HG02571 (cell line): ENCODE results near the gene STAG1.
"Not testable (repeated sequence)": the region's sequence is repeated elsewhere in the genome, so short reads cannot be mapped to it uniquely, and the experiment has no call there.

ENCODE experiments used
- ATAC-seq: cut with Tn5 transposase; IDR thresholded peaks from one replicate; pipeline ENCODE4 v1.9.1; 2021; ENCODE audit warnings: mild to moderate bottlenecking, moderate library complexity; ENCODE audit not compliant: unreplicated experiment

The STAG1 gene

DNA sequence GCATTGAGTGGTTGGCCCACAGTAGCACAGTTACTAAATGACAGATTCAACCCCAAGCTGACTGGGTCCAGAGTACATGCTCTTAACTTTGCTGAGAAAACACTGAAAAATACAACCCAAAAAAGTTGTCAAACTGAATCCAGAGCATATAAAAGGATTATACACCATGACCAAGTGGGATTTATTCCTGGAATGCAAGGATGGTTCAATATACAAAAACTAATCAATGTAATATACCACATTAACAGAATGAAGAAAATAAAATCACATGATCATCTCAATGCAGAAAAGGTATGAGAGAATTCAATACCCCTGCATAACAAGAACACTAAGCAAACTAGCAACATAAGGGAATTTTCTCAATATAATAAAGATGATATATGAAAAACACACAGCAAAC is 98.5 kb downstream of the STAG1 start:
- ATAC-seq = no peak

DNA sequence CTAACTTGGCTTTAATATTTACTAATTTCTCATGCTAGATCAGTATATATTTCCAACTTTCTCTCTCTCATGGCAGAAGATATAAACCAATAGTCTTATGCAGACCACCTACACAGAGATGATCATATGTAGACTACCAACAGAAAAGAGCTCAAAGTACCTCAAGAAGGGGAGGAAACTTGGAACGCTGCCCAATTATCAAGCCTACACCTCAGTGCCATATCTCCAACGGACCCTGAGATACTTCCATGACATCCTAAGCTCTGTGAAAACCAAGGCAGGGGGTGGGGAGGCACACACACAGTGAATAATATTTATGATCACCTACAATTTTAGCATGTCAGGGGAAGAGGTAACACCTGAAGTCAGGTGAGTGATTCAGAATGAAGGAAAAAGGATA is 100.6 kb downstream of the STAG1 start:
- no peak for ATAC-seq

DNA sequence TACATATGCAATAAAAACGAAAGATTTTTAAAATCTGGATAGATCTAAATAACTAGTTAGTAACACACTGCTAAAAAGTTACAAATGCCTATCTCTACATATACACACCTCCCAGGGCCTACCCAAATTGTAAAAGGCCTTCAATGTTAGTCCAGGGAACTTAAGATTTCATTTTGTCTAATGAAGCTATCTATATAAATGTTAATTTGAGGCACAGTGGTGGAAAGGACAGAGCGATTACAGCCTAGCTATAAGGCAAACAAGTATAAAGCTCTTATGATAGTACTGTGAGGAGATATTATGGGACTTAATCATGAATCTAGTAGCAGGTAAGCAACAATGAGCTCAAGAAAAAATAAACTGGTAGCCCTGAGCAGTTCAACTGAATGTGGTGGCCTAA is 101.7 kb downstream of the STAG1 start:
- no peak for ATAC-seq

DNA sequence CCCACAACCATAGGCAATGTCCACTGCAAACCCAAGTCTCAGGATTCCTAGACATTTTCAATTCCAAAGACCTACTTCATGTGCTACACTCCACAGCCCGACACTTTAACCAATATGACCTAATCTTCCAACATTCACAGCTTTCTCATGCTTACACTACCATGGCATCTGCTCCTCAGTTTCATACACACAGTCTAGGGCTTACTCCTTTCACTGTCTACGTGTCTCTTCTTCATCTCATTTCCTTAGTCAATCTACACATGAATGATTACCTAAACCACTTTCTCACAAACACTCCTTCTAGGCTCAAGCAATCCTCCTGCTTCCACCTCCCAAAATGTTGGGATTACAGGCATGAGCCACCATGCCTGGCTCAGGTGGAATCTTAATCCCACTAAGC is 106.3 kb downstream of the STAG1 start:
- ATAC-seq = no peak

DNA sequence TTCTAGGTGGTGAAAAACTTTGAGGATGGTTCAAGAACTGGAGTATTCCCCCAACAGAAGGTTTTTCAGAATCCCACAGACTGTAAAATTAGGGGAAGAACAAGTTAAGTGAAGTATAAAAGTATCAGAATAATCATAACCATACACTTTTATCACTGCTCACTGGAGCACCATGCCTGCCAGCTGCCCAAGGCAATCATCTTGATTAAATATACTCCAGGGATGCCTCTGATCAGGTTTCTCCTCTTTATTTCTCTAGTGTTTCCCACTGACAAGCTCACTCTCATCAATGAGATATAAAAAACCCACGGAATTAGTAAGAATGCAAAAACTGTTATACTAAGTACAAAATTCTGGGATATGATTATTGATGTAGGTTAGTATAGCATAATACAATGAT is 108.0 kb downstream of the STAG1 start:
- ATAC-seq = no peak

DNA sequence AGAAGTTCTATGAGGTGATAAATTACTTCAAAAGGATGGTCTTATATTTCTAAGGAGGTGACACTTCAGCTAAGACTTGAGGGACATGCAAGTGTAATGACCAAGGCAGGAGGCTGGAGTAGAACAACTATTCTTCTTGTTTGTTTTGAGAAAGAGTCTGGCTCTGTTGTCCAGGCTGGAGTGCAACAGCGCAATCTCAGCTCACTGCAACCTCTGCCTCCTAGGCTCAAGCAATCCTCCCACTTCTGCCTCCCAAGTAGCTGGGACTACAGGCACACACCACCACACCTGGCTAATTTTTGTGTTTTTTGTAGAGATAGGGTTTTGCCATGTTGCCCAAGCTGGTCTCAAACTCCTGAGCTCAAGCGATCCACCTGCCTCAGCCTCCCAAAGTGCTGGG is 108.8 kb downstream of the STAG1 start:
- ATAC-seq = not testable (repeated sequence)

DNA sequence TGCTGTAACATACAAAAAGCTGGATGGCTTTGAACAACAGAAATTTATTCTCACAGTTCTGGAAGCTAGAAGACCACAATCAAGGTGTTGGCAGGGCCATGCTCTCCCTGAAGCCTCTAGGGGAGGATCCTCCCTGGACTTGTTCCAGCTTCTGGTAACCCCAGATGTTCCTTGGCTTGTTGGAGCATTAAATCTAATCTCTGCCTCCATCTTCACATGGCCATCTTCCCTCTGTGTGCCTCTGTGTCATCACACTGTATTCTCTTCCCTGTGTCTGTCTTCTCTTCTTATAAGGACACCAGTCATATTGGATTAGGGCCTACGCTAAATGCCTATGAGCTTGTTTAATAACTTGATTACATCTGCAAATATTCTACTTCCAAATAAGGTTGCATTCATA is 109.5 kb downstream of the STAG1 start:
- ATAC-seq = no peak

DNA sequence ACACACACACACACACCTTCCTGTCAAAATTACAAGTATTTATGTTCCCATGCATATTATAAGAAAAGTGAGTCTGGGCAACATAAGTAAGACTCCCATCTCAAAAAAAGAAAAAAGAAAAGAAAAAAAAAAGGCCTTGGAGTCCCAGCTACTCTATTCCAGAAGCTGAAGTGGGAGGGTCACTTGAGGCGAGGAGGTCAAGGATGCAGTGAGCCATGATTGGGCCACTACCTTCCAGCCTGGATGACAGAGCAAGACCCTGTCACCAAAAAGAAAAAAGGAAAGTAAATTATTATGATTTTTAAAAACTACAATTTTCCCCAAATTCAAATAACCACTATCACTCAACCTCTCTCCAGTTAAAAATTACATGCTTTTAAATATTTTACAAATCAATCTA is 113.1 kb downstream of the STAG1 start:
- no peak for ATAC-seq

DNA sequence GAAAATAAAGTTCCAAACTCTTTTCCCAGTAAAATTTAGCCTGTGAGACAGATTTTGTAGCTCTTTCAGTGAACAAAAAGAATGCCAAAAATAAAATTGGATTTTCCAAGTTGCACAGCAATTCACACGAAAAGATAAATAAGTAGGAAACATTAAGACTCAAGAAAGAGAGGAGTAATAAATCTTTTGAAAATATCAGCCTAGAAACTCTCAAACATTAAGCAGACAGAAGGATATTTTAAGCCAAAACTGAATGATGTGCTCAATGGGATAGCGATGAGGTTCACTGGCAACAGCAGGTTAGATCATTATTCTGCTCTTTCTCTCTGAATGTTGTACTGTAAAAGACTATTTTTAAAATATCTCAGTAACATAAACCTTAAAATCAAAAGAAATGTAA is 115.0 kb downstream of the STAG1 start:
- no peak for ATAC-seq

DNA sequence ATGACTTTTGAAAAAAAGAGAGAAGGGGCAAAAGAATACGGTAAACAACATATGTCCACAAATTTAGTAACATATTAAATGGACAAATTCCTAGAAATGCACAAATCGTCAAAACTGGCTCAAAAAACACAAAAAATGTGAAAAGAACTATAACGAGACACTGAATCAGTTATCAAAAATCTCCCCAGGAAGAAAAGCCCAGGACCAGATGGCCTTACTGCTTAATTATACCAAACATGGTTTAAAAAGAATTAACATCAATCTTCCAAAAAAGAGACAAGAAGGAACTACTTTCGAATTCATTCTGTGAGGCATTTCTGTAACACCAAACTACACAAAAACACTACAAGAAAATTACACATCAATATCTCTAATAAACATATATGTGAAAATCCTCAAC is 117.4 kb downstream of the STAG1 start:
- ATAC-seq = no peak

DNA sequence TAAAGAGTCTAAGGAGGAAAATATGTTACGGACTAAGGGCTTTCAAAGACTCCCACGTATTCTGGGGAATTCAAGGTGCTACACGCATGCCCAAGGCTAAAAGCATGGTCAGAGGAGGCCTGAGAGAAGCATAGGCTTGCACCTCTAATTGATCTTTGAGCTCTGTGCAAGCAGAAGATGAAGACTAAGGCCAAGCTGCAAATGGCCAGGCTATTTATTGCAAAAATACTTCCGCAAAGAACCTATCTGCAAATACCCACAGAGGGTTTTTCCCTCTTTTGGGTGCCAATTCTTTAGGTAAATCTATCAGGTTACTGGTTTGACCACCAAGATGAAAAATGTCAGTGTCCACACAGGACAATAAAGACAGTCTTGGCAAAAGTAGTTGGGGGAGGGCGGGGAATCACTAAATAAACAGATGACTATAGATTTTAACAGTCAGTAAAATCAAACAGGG is 119.5 kb downstream of the STAG1 start:
- no peak for ATAC-seq

DNA sequence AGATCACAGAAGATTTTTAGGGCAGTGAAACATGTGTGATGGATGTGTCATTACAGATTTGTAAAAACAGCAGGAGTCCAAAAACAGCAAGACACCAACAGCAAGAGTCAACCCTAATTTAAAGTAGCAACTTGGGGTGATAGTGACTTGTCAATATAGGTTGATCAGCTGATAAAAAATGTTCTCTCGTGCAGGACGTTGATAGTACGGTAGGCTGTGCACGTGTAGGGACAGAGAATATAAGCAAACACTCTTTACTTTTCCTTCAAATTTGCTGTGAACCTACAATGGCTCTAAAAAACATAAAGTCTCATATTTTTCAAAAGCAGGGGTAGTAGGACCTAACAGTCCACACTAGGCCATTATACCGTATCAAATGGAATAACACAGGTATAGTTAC is 120.8 kb downstream of the STAG1 start:
- no peak for ATAC-seq

DNA sequence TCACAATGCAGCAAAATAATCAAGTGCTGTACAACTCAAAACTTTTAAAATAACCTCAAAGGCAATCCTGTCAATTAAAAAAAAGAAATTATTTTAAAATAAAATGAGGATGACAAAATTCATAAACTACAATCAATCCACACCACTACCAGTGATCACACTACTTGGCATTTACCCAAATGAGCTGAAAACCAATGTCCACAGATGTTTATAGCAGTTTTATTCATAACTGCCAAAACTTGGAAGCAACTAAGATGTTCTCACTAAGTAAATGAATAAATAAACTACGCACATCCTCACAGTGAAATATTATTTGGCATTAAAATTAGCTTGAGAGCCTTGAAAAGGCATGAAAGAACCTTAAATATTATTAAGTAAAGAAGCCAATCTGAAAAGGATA is 121.3 kb downstream of the STAG1 start:
- ATAC-seq = no peak

DNA sequence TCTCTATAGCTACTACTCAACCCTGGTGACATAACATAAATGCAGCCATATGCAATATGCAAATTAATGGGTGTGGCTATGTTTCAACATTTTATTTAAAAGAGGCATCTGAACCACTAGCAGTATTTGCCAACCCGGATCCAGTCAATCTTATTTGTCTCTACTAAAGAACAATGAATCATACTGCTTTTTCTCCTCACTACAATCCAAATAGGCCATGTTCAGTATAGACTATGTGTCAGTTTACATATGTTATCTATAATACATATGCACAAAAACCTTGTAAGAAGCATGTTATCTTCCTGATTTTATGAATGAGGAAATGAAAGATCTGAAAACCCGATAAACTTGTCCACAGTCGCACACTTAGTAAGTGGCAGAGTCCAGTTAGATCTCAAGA is 125.7 kb downstream of the STAG1 start:
- no peak for ATAC-seq

DNA sequence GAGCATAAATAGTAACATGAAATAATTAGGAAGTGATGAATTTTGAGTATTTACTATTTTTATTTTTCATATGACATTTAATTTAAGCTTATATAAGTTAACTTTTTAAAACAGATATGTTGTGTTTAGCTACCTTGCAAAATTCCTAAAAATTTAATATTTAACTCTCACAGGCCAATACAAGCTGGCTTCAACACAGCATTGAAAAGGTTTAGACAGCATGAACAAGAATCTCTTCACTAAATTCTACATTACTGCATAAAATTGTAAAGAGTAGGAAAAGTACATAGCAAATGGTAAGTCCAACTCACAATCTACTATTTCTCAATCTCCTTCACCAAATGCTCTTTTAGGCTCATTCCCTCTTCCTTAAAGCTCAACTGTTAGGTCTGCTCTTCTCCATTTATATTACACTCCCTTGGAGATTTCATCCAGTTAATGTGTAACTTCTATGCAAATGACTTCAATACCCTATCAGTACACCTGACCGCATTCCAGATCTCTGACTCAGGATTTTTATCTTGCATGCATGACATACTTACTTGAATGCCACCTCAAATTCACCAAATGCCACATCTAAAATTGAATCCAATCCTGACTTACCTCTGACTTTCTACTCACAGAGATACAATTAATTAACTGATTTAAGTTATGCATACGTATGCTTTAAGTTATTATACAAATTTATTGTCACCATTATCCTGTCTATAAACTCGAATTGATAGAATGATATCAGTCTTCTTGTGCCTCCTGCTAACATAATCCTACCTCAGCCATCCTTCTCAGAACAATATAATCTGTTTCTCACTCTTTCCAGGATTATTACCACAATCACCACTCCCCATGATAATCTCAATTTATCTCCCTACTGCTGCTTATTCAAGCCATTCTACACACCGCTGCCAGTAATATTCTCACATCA is 127.0 kb downstream of the STAG1 start:
- no peak for ATAC-seq

DNA sequence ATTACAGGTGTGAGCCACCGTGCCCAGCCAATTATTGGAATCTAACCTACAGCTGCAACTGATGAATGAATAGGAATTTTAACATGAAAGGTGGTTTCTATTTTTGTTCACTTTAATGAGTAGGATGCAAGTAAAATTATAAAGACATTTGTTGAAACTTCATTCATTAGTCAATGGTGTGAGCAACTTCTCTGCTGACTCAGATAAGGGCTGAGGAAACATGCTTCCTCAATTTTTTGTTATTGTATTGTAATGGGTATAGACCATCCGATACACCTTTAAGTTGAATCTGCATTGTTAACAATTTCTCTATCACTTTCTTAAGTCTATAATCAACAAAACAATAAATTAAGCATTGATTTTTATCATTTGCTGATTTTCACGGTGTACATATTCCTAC is 127.8 kb downstream of the STAG1 start:
- no peak for ATAC-seq

DNA sequence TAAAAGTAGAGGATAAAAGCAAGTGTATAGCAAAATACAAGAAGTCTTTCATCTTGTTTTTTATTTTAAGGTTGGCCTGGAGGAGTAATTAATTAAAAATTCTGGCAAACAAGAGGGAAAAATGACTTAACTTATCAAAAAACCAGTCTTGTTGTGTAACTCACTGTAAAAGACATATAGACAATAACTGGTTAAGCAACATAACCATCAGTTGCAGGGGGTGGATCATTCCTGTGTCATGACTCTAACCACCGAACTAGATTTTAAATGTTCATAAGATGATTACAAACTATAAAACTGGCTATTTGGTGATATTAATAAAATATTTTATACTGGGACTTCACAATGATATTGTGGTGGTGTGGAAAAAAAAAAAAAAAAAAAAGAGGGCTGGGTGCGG is 130.6 kb downstream of the STAG1 start:
- ATAC-seq = no peak

DNA sequence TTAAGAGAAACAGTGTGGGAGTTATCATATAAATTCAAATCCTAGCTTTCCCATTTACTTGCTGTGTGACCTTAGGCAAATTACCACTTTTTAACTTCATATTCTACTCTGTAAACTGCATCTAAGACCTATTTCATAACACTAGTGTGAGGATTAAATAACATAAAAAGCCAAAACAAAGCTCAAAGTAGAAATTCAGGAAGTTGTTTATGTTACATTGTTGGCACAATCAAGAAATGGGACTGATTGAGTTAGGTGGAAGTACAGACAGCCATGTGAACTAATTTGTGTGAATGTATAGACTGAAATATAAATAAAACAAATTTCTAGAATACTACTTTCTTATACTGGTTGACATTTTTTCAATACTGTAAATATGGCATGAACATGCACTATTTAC is 131.7 kb downstream of the STAG1 start:
- ATAC-seq = no peak

DNA sequence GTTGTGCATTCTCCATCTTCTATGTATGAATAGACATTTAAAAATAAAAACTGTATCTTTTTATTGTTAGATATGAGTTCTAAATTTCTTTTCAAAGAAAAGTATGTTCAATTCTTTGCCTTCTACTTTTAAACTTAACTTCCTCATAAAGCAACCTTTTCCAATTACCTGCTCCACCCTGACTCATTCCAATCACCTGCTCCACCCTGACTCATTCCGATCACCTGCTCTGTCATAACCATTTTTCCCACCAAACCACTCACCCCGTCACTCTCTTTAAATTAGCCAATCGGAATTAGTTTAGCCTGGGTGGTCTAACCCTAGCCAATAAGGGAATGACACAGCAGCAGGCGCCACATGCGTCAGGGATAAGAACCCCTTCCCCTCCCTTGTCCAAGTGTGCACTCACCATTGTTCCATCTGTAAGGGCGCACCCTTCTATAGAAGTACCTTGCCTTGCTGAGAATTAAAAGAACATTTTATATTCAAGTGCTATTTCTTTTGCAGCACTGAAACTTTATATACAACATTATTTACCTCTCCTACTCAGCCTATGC is 134.1 kb downstream of the STAG1 start:
- not testable (repeated sequence) for ATAC-seq

DNA sequence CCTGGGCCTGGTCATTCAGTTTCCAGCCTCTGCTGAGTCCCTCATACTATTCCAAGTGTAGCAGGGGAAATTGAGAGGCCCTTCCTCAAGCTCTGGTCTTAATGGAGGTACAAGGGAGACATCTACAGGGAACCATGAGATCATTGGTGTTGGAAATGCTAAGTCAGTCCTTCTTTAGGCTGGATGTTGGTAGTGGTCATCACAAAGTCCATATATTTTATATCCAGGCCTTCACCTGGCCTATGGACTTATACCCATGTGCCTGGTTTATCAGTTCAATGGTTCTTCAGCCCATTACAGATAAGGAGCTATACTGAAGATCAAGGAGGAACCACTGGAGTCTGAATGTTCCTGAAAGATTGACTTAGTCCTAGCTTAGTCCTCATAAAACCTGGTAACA is 135.0 kb downstream of the STAG1 start:
- no peak for ATAC-seq

DNA sequence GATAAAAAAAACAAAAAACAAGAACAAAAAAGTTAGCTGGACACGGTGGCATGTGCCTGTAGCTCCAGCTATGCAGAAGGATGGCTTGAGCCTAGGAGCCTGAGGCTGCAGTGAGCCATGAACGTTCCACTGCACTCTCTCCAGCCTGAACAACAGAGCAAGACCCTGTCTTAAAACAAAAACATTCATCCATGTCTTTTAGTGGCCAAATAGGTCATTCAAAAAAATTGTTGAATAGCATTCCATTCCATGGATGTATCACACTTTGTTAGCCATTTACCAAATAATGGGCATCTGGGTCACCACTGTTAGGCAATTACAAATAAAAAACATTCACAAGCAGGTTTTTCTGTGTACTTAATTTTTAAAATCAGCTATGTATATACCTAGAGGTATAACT is 139.7 kb downstream of the STAG1 start:
- no peak for ATAC-seq

DNA sequence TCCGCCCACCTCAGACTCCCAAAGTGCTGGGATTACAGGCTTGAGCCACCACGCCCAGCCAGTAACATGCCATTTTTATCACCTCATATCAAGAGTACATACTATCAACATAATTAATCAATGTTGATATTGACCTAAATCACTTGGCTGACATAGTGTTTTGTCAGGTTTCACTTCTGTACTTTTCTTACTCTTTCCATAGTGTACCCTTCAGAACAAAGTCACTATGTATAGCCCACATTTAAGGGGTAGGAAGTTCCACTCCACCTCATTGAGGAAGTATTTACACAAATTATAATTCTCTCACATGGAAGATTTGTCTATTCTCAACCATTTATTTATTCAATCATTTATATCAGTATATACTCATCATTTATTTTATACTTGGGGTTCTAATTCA is 145.2 kb downstream of the STAG1 start:
- no peak for ATAC-seq

DNA sequence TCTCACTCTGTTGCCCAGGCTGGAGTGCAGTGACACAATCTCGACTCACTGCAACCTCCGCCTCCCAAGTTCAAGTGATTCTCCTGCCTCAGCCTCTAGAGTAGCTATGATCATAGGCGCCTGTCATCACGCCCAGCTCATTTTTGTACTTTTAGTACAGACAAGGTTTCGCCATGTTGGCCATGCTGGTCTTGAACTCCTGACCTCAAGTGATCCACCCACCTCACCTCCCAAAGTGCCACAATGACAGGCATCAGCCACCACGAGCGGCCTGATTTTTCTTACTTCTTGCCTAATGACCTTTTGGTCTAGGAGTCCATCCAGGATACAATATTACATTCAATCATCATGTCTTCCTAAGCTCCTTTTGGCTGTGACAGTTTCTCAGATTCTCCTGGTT is 146.0 kb downstream of the STAG1 start:
- ATAC-seq = not testable (repeated sequence)
